GM18505 (cell line): ENCODE results near the gene TSPAN31.
"Not testable (repeated sequence)": the region's sequence is repeated elsewhere in the genome, so short reads cannot be mapped to it uniquely, and the experiment has no call there.

Experiments
- ATAC-seq: cut with Tn5 transposase; IDR thresholded peaks from one replicate; pipeline ENCODE4 v1.9.1; 2021; ENCODE audit not compliant: unreplicated experiment
- POLR2A ChIP-seq: IDR thresholded peaks from 4 replicates; pipeline ENCODE4 v1.6.1; 2011; ENCODE audit warnings: borderline replicate concordance; ENCODE audit not compliant: insufficient read depth, insufficient read length; ENCODE audit errors: extremely low read depth

The TSPAN31 gene

GRCh38 chr12:57767876-57768275 lies 23.0 kb downstream of the TSPAN31 start:
- no peak for TF ChIP-seq POLR2A
- no peak for ATAC-seq

DNA sequence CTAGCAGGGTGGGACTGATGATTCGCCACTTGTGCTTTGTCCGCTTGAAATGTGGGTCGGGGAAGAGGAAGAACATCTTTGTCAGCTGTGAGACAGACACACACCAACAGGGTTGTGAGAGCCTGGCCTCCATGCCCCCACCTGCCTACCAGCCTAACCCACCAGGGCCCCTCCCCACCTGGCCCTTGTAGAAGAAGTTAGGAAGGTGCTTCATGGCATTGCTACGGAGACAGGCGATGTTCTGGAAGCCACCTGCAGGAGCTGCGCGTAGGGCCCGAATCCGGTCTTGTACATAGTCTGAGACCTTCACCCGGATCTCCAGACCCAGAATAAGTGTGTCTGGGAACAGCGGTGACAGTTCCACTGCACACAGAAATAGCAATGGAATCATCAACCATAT lies 24.8 kb downstream of the TSPAN31 start:
- no peak for TF ChIP-seq POLR2A
- no peak for ATAC-seq

DNA sequence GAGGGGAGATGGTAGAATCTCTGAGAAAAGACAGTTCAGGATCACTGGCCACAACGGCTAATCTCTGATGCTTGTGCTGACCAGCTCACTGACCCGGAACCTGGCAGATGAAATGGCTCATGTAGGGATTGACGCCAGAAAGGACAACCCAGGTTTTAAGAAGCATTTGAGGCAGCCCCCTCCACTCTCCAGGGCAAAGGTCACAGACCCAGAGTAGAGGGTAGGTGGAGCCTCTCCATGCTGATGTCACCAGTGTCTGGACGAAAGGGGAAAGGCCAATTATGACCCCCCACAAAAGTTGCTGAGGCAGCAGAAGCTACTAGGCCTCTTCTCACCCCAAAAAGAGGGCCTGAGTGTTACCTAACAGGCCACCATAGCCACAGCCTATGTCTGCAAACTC lies 25.9 kb downstream of the TSPAN31 start:
- TF ChIP-seq POLR2A, result no peak
- no peak for ATAC-seq

- TF ChIP-seq POLR2A, result no peak
- peak; percentile 64 for ATAC-seq
Measured at GRCh38 chr12:57771236-57771872, 26.5 kb downstream of the TSPAN31 start.

GRCh38 chr12:57771873-57772428 lies 27.1 kb downstream of the TSPAN31 start, which contains the start of gene METTL1:
TSS of gene METTL1 (minus strand) at chr12:57772105. CDS start at chr12:57772083, 22 bp downstream.
- peak; percentile 80 for TF ChIP-seq POLR2A

DNA sequence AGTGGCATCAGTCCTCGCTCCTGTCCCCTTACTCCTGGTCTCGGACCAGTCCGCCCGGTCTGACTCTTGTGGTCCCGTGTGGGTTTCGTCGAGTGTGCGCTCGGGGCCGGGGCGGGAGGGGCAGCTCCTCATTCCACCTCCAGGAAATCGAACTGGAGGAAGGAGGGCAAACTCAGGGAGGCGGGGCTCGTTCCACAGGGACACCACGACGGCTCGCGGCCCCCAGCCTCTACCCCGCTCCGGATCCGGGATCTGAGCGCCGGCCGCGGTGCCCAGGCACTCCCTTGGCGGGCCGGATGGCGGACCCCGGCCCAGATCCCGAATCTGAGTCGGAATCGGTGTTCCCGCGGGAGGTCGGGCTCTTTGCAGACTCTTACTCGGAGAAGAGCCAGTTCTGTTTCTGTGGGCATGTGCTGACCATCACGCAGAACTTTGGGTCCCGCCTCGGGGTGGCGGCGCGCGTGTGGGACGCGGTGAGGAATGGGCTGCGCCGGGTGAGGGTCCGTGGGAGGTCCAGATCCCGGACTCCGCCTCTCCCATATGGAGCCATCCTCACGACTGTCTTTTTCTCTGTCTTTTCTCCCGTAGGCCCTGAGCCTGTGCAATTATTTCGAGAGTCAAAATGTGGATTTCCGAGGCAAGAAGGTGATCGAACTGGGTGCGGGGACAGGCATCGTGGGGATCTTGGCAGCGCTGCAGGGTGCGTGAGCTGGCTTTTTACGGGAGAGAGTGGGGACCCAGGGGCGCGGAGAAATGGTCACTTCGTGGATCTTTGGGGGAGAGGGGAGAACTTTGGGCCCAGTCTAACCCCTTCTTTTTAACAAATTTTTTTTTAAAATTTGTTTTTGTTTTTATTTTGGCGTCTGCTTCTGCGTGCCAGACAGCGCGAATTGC lies 27.8 kb downstream of the TSPAN31 start, which contains the start of gene EEF1AKMT3:
Gene EEF1AKMT3, plus strand, starts transcription at position 186 of the 894 bp plus-strand sequence. Its CDS starts 111 bp downstream, at position 297.
- ATAC-seq, result no peak
- TF ChIP-seq POLR2A, result no peak

More at GRCh38 chr12:57771873-57772428, 27.1 kb downstream of the TSPAN31 start, which contains the start of gene METTL1:
- ATAC-seq, result peak; percentile 84

- ATAC-seq, result not testable (repeated sequence)
Measured at GRCh38 chr12:57774634-57775033, 29.8 kb downstream of the TSPAN31 start.

GRCh38 chr12:57775044-57775443 lies 30.2 kb downstream of the TSPAN31 start:
- ATAC-seq, result no peak
- no peak for TF ChIP-seq POLR2A

GRCh38 chr12:57775563-57776246 lies 30.9 kb downstream of the TSPAN31 start:
- ATAC-seq, result no peak

DNA sequence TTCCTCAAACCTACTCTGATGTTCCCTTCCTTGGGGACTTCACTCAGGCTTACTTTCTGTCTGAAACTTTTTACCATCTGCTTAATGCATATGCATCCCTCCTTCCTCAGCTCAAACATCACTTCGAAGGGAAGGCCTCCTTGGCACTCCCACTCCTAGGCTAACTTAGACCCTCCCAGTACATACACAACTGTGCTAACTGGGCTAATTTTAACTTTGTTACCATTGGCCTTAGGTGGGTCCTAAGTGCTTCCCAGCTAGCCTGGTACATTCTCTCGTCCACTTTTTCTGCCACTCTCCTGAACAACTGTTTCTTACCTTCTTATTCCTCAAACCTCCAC lies 31.4 kb downstream of the TSPAN31 start:
- ATAC-seq, result no peak
- TF ChIP-seq POLR2A, result no peak

More at GRCh38 chr12:57775563-57776246, 30.9 kb downstream of the TSPAN31 start:
- no peak for TF ChIP-seq POLR2A

- no peak for TF ChIP-seq POLR2A
- no peak for ATAC-seq
Measured at GRCh38 chr12:57777367-57777766, 32.5 kb downstream of the TSPAN31 start.

GRCh38 chr12:57777911-57778310 lies 33.1 kb downstream of the TSPAN31 start:
- no peak for TF ChIP-seq POLR2A
- no peak for ATAC-seq

DNA sequence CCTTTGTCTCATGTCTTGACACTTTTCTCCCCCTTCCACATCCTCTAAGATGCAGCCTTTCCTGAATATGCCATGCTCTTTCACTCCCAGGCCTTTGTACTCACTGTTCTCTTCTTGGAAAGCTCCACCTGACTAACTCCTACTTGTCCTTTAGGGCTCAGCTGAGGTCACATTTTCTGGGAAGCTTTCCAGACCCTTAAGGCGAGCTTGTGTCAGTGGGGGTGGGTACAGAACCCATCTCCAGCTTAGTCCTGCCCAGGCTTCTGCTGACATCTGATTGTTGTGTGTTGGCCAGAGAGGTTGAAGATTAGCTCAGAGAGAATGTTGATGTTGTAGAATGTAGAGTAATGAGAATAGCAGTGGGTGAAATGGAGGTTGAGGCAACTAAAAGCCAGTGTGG lies 34.9 kb downstream of the TSPAN31 start:
- no peak for TF ChIP-seq POLR2A
- ATAC-seq, result no peak
